Effector CD8-positive, alpha-beta T cell (primary cell): ENCODE measurements around the gene ATP8A2.
"Not testable (repeated sequence)": the region's sequence is repeated elsewhere in the genome, so short reads cannot be mapped to it uniquely, and the experiment has no call there.

Experiments used
- DNase-seq: peaks from one replicate; lab custom pipeline; 2025; lab: John Stamatoyannopoulos, UW

ATP8A2 gene

DNA sequence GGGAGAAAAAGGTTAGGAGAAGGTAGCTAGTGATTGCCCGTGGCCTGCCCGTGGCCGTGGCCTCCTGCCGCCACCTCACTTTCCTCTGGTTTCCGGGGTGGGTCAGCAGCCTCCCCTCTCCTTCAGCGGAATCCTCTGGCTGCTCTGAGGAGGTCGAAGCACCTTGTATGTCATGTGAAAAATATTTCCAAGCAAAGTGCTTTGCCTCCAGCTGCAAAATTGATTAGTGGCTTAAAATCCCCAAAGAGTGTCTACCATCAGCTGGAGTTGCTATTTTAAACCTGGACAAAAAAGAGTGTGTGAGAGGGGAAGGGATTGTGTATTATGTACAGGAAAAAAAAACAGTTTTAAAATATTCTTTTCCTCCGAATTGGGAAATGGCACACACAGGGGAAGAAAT is 697.9 kb downstream of the ATP8A2 start:
- not testable (repeated sequence) for DNase-seq

DNA sequence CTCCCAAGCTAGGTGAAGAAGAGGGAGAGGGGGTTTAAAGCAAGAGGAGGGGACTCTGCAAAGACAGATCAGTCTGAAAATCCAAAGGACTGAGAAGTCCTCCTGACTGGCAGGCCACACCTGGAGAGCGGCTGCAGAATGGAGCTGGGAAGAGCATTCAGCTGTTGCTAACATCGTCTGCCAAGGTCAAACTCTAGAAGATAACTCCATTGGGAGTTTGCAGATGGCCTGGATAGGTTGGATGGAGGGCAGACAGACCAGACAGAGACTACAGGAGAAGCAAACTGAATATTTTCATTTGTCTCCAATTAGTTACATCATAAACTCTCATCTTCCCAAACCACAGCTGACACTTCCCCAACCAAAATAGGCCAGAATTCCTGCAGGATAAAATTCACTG is 699.9 kb downstream of the ATP8A2 start:
- no peak for DNase-seq

GRCh38 chr13:26072335-26072734 is 700.6 kb downstream of the ATP8A2 start:
- DNase-seq = not testable (repeated sequence)

GRCh38 chr13:26074706-26075105 is 702.9 kb downstream of the ATP8A2 start:
- DNase-seq = no peak
